GM19351 (cell line): ENCODE data around the gene PSORS1C1.
"Not testable (repeated sequence)": the region's sequence is repeated elsewhere in the genome, so short reads cannot be mapped to it uniquely, and the experiment has no call there.

Experiments
- ATAC-seq: cut with Tn5 transposase; IDR thresholded peaks from one replicate; pipeline ENCODE4 v1.9.1; 2021; ENCODE audit warnings: mild to moderate bottlenecking, moderate library complexity; ENCODE audit not compliant: unreplicated experiment

PSORS1C1 gene

GRCh38 chr6:31172973-31173384, 58.4 kb downstream of the PSORS1C1 start:
- no peak for ATAC-seq

- ATAC-seq: no peak
Measured at GRCh38 chr6:31173406-31173805, 58.8 kb downstream of the PSORS1C1 start.

GRCh38 chr6:31174378-31174777, 59.8 kb downstream of the PSORS1C1 start:
- no peak for ATAC-seq

DNA sequence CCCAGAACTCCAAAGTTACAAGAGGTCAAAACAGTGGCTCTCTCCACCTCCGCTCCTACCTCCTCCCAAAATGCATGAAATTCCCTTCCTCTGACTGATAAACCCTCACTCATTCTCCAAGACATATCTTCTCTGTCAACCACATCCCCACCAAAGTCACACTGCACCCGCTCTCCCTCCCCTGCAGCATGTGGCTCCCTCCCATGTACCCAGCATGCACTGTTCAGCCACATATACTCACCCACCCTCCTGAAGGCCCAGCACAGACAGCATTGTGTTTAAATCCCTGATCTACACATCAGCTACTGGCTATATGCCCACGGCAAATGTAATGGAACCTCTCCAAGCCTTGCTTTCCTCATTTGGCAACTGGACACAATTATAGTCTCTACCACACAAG, 61.4 kb downstream of the PSORS1C1 start:
- no peak for ATAC-seq

DNA sequence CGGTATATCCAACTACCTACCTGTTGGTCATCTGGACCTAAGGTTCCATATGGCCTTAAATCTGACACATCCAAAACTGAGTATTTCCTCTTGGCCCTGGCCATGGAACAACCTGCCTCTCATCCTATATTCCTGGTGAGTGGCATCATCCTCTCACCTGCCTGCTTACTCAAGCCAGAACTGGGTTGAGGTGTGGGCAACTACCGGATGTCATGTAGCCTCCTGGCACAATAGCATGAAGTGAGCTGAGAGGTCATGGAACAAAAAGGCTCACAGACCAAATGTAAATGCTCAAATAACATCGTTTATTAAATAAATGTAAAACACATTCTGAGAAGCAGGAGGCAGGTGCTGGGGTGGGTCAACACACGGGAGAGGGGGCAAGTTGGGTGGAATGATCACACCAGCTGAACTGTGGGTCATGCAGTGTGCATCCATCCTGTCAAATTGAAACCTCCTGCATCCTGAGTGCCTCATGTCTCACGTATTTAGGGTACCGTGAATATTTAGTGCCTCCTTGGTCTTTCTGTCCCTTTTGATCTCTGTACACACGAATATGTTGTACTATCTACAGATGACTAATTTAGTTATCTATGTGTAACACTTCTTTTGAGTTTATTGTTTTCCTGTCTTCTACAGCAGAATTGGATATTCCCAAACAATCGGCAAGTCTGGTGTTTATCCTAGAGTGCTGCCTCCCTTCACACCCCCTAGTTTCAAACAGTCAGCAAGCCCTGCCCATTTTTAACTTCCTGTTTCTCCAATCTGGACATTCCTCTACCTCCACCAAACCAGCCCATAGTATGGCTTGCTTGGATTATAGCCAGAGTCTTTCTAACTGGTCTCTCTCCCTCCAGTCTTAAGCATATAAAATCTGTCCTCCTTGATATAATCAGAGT, 63.8 kb downstream of the PSORS1C1 start:
- ATAC-seq: no peak

DNA sequence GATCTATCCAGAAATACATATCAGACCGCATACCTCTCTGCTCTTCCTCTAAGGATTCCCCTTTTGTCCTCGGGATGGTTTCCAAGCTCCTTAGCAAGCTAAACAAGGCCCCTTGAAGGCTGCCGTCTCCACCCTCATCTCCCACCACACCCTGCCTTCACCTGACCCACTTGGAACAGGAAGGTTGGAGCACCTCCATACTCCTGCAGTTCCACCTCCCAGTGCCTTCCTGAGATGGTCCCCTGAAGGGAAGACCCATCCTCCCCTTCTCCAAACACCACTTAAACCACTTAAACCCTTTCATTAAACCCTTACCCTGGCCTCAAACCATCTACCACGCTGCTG, 64.4 kb downstream of the PSORS1C1 start:
- ATAC-seq: no peak

- no peak for ATAC-seq
Measured at GRCh38 chr6:31179896-31180295, 65.3 kb downstream of the PSORS1C1 start.

GRCh38 chr6:31180500-31180899, 65.9 kb downstream of the PSORS1C1 start:
- ATAC-seq: no peak

DNA sequence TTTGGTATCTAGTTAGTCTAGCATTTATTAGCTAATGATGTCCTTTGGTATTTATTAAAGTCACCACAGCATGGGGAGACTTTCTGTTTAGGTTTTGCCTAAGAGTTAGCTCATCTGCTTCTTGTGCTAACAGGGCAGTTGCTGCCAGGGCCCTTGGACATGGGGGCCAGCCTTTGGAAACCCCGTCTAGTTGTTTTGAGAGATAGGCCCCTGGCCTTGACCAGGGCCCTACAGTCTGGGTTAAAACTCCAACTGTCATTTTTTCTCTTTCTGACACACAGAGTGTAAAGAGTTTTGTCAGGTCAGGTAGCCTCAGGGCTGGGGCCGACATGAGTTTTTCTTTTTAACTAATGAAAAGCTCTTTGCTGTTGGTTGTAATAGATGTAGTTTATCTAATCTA, 68.7 kb downstream of the PSORS1C1 start:
- ATAC-seq: not testable (repeated sequence)

DNA sequence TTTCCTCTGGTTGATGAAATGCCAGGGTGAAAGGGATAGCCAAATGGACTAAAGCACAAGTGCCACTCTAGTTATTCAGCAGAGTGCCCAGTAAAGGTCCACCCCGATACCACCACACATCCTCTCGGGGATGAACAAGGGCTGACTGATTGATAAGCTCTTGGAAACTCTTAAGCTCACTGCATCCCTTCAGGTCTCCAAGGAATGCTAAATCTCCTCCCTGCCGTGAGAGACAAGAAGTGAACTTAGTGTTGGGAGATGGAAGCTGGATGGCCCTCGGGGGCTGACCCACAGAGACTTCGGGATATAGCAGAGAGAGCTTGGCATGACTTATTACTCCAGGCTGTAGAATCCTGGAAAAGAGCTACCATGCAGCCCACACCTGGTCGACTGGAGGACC, 69.3 kb downstream of the PSORS1C1 start:
- ATAC-seq: not testable (repeated sequence)

GRCh38 chr6:31185695-31186051, 71.1 kb downstream of the PSORS1C1 start:
- ATAC-seq: not testable (repeated sequence)

DNA sequence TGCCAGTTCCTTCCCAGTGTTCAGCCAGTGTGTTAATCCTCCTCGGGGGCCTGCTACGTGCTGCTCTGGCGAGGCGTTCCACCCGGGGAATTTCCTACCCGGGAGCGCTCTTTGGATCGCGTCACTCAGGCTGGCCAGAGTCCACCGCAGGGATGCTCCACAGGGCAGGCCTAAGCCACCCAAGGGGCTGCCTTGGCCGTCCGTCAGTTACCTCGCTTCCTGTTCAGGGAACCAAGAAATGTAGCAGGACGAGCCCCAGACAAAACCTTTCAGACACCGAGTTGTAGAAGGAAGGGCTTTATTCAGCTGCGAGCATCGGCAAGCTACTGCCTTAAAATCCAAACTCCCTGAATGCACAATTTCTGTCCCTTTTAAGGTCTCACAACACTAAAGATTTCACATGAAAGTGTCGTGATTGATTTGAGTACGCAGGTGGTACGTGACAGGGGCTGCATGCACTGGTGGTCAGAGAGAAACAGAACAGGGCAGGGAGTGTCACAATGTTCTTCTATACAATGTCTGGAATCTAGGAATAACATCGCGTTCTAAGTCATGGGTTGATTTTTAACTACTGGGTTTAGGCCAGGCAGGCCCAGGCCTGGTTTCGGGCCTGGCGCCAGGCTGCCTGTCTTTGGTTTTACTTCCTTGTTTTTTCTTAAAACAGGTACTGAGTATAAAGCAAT, 71.6 kb downstream of the PSORS1C1 start:
- no peak for ATAC-seq

- ATAC-seq: no peak
Measured at GRCh38 chr6:31187780-31188194, 73.2 kb downstream of the PSORS1C1 start.

GRCh38 chr6:31189223-31189622, 74.6 kb downstream of the PSORS1C1 start:
- not testable (repeated sequence) for ATAC-seq
